Fibroblast of pulmonary artery (primary cell): Measurements from ENCODE around the gene DPM2.
A peak's percentile ranks its signal among the peaks of the same experiment; 100 is the strongest.

Experiments
- DNase-seq: peaks from one replicate; pipeline ENCODE4 v3.0.0-alpha.2; 2010; ENCODE audit warnings: low read depth
- H3K4me3 ChIP-seq: replicated peaks from 2 replicates; pipeline ENCODE4 v1.5.1; 2011; ENCODE audit warnings: low read depth, mild to moderate bottlenecking, control low read depth, low read length, moderate library complexity
- TF ChIP-seq, protein P1 (sequence below): IDR thresholded peaks from 2 replicates; pipeline ENCODE4 v1.5.1; 2011; ENCODE audit warnings: mild to moderate bottlenecking, control low read depth, low read length, inconsistent platforms; ENCODE audit errors: missing control alignments

Gene DPM2

DNA sequence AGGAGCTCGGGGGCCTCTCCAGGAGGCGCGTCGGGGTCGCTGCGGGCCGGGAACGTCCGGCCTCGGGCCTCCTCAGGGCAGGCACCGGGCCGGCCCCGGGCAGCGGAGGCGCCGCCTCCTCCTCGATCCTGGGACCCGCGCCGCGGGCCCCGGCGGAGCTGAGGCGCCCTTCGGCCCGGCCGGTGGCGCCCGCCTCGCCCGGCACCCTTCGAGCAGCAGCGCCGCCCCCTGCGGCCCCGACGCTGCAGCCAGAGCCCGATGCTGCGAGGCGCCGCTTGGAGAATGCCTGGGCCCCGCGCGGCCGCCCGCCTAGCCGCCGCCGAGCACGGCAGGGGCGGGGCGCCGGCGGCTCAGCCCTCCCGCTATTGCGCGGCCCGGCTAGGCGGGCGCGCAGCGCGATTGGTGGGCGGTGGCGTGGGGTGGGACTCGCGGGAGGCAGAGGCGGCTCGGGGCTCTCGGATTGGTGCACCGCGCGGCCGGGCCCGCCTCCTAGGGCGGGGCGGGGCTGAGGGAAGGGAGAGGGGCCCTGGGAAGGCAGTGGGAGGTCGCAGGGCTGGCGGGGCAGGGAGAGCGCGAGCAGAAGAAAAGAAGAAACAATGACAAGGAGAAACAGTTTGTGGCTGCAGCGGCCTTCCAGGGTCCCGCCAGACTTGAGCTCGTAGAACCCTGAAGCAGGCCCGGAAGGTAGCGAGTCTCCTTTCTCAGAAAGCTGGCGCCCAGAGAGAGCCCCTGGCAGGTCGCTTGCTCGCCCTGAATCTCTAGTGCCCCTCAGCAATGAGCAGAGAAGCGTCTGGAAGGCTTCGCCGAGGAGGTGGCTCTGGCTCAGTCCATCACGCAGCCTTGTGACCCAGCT is 43.3 kb upstream of the DPM2 start, which contains the start of gene EEIG1:
EEIG1 (minus strand) TSS at position 284 of the 853 bp plus-strand sequence. CDS start 852 bp downstream, outside the sequence.
- DNase-seq: peak; percentile 89
- TF ChIP-seq, protein P1, sequence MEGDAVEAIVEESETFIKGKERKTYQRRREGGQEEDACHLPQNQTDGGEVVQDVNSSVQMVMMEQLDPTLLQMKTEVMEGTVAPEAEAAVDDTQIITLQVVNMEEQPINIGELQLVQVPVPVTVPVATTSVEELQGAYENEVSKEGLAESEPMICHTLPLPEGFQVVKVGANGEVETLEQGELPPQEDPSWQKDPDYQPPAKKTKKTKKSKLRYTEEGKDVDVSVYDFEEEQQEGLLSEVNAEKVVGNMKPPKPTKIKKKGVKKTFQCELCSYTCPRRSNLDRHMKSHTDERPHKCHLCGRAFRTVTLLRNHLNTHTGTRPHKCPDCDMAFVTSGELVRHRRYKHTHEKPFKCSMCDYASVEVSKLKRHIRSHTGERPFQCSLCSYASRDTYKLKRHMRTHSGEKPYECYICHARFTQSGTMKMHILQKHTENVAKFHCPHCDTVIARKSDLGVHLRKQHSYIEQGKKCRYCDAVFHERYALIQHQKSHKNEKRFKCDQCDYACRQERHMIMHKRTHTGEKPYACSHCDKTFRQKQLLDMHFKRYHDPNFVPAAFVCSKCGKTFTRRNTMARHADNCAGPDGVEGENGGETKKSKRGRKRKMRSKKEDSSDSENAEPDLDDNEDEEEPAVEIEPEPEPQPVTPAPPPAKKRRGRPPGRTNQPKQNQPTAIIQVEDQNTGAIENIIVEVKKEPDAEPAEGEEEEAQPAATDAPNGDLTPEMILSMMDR: no peak
- peak within 1 kb of the TSS; percentile 86 for H3K4me3 ChIP-seq

DNA sequence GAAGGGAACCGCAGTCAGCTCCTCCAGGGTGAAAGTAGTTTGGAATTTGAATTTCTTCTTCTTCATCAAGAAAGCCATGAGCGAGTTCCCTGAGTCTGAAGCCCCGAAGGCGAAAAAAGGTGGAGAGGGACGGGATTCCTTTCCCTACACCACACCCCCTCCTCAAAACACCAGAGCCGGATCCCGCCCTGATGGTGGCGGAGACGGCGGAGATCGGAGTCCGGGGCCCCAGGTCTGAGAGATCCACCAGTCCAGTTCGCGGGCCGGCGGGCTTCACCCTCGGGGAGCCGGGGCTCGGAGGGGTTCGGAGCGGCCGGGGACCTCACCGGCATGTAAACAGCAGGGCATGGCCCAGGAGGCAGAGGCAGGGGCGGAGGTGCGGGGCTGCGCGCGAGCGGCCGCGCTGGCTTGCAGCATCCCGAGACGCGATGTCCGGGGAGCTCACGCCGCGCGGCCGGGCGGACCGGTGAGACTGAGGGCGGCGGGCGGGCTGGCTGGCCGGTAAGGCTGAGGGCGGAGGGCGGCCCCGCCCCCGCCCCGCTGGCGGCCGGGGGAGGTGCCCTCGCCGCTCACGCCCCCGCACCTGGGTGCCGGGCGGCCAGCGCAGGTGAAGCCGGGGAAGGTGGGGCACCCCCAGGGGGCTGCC is 42.5 kb upstream of the DPM2 start:
- TF ChIP-seq, protein P1: no peak
- no peak for DNase-seq
- H3K4me3 ChIP-seq: peak overlapping the region; percentile 86

DNA sequence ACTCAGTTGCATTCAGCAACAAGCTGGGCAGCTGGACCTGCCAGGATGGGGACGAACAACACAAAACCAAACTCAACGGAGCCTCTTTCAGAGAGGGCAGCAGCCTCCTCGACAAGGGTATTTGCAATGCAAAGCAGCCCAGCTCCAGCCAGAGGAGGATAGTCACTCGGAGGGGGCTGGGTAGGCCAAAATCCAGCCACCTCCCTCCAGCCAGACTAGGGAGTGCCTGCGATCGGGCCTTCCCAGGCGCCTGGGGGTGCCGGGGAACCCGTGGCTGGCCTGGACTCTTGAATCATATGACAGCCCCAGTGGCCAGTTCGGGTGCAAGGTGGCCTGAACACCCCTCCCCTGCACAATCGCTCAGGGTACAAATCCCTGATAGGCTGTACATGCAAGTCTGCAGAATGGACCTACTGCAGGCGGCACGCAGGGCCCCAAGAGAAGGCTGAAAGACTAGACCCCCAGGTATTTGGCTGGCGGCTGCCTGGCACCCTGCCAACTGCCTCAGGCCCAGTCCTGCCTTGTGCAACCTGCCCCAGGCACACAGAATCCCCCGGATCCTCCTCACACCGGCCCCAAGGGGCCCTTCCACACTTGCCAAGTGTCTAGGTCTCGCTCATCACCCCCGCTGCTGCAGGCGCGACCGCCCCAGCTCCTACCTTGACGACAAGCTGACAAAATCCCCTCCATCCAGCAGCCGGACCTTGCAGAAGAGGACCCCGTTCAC is 41.8 kb upstream of the DPM2 start:
- peak overlapping the region; percentile 86 for H3K4me3 ChIP-seq
- DNase-seq: peak; percentile 54
- TF ChIP-seq, protein P1: no peak

DNA sequence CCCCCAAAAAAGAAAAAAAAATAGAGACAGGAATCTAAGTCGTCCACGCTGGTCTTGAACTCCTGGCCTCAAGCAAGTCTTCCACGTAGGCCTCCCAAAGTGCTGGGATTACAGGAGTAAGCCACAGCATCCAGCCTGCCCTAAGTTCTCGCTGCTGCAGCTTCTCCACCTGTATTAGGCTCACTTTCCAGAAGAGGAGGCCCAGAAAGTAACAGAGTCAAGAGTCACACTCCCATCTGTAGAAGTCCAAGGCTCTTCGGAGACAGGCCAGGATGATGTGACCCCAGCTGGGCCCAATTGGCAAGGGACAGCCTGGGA is 41.3 kb upstream of the DPM2 start:
- no peak for DNase-seq
- H3K4me3 ChIP-seq: peak overlapping the region; percentile 86
- TF ChIP-seq, protein P1: no peak

DNA sequence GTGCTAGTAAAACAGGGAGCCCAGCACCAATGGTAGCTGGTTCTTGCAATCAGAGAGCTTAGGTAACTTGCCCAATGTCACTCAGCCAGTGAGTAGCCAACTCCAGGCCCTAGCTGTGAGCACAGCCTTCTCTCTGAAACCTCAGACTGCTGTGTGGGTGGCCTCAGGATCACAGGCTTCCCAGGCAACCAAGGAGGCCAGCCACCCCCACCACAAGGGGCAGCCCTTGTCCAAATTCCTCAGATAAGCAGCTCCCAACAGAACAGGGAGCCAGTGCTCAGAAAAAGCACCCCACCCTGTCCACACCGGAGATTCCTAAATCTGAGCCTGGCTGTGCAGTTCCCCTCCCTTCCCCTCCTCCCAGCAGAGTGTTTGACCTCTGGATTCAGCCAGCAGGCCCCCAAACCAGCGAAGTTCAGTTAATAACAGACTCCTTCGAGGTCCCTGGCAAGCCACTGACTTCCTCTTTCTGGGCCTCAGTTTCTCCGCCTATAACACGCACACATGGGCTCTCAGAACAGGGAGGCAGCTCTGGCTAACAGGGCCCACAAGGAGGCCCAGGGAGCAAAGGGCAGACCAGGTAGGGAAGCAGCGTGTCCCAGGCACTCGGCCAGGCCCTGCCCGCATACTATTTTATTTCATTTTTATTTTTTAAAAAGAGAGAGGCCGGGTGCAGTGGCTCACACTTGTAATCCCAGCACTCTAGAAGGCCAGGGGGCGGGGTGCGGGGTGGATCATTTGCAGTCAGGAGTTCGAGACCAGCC is 40.4 kb upstream of the DPM2 start:
- DNase-seq: peak; percentile 91
- H3K4me3 ChIP-seq: peak overlapping the region; percentile 86
- TF ChIP-seq, protein P1: no peak

DNA sequence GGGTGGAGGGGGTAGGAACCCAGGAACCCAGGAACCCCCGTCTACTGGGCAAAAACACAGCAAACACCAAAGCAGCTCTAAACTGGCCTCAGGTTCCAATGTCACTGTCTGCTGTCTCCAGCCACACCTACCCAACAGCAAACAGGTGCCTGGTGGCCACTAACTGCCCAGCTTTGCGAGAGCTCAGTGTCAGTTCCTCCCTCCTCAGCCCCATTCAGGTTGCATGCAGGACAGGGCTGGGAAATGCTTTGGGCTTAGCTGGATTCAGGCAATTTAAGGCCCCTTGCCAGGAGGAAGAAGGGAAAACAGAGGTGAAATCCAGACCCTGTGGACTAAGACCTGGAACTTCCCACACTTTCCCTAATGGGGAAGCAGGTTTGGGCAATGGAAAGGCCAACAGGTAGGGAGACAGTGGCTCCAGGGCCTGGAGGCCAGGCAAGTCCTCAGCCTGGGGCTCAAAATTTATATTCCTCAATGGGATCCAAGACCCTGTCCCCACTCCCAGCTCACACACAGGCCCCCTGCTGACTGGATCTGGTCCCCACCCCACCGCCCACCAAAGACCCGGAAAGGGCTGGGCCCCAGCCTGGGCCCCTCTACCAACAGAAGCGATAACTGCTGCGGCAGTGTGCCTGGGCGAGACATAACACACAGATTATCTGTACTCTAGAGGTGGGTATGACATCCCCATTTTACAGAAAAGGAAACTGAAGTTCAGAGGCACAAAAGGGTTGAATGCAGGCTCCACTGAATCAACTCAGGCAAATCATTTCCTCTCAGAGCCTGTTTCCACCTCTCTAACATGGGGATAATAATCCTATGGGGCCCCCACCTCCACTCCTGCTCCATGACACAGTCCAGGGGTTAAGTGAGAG is 39.6 kb upstream of the DPM2 start:
- TF ChIP-seq, protein P1: no peak
- peak overlapping the region; percentile 86 for H3K4me3 ChIP-seq
- no peak for DNase-seq
